ENCODE data around the gene PLXNA4.

GRCh38 chr7:132573251-132573955 is 2.9 kb downstream of the PLXNA4 start:
- no peak for TF ChIP-seq POLR2AphosphoS5 (IDR thresholded peaks at IDR 0.05; ENCODE audit: low read depth, low read length)
- TF ChIP-seq REST (IDR thresholded peaks at IDR 0.05; ENCODE audit: low read depth) = no peak
- no peak for TF ChIP-seq EZH2 (IDR thresholded peaks at IDR 0.05)
- TF ChIP-seq RAD21 (IDR thresholded peaks at IDR 0.05; ENCODE audit: low read depth) = no peak
- TF ChIP-seq ZNF274 (IDR thresholded peaks at IDR 0.05; ENCODE audit: low read depth, low read length) = no peak
- TF ChIP-seq POLR2A (IDR thresholded peaks at IDR 0.05; ENCODE audit: borderline replicate concordance, extremely low read depth, insufficient read depth, insufficient read length) = no peak
